RPMI7951 (cell line): ENCODE measurements around the gene TMPRSS11F. TPM values are rescaled to one million over a fixed set of nuclear protein-coding genes. Genes with fewer than 3 reads are reported as not detected.
A peak's percentile ranks its signal among the peaks of the same experiment; 100 is the strongest.

Source experiments
- DNase-seq: peaks from one replicate; pipeline ENCODE4 v3.0.0-alpha.2; 2012; ENCODE audit warnings: low read depth
- total RNA-seq: library from RNA; depleted of rRNA; stranded (reverse); fragments of >200 nt; shearing (Covaris generic); gene quantifications from 2 replicates; pipeline ENCODE4 v1.2.3, GENCODE V29; 2014; rRNA removed

Gene TMPRSS11F
- total RNA-seq, 1 experiment from 2014 or later = not detected

GRCh38 chr4:68077737-68078136, 51.9 kb downstream of the TMPRSS11F start:
- no peak for DNase-seq

GRCh38 chr4:68077301-68077700, 52.4 kb downstream of the TMPRSS11F start:
- no peak for DNase-seq

GRCh38 chr4:68076194-68076593, 53.5 kb downstream of the TMPRSS11F start:
- DNase-seq = no peak

- no peak for DNase-seq
Measured at GRCh38 chr4:68074397-68074796, 55.3 kb downstream of the TMPRSS11F start.

GRCh38 chr4:68070302-68070701, 59.4 kb downstream of the TMPRSS11F start:
- DNase-seq = no peak

- DNase-seq = peak; percentile 15
Measured at GRCh38 chr4:68062501-68062900, 67.2 kb downstream of the TMPRSS11F start.

- no peak for DNase-seq
Measured at GRCh38 chr4:68038272-68038671, 91.4 kb downstream of the TMPRSS11F start.

GRCh38 chr4:68021185-68021584, 108.5 kb downstream of the TMPRSS11F start:
- no peak for DNase-seq

GRCh38 chr4:68011684-68012083, 118.0 kb downstream of the TMPRSS11F start:
- no peak for DNase-seq

Other genes starting within 250 kb of the TMPRSS11F start
- gene TMPRSS11D, start 245.9 kb downstream of the TMPRSS11F start, total RNA-seq = not detected in 2 replicates
- not detected in 2 replicates for gene TMPRSS11A, start 166.4 kb downstream of the TMPRSS11F start, total RNA-seq
- not detected in 2 replicates for gene TMPRSS11B, start 115.8 kb upstream of the TMPRSS11F start, total RNA-seq
- 23.2 and 25.4 TPM in 2 replicates for gene YTHDC1, start 220.2 kb upstream of the TMPRSS11F start, total RNA-seq